GM18519 (cell line): ENCODE results near the gene CHRNA1.
"Not testable (repeated sequence)": the region's sequence is repeated elsewhere in the genome, so short reads cannot be mapped to it uniquely, and the experiment has no call there.

Experiments
- ATAC-seq: cut with Tn5 transposase; IDR thresholded peaks from one replicate; pipeline ENCODE4 v1.9.1; 2021; ENCODE audit warnings: mild to moderate bottlenecking, moderate library complexity; ENCODE audit not compliant: unreplicated experiment, low FRiP score

Gene CHRNA1

DNA sequence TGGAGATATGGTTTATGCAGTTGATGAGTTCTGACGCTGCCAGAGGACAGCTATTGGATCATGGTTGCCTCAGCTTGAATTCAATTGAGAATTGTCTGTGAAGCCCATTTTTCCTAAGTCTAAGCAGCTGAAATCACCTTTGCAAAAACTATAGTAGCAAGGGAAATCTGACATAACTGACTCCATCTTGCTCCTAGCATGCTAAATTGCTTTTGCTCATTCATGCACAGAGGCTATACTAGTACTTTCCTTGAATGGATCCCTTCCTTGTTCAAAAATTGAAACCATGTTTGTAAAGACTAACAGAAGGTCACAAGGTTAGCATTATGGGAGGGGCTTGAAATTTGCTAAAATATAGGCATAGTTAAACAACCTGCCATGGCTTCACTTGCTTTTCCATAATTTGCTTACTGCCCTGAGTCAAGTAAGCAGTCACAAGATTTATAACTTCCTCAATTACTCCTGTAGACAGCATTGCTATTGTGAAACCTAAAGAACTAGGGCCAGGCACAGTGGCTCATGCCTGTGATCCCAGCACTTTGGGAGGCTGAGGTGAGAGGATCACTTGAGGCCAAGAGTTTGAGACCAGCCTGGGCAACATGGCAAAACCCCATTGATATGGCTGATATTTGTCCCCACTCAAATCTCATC, 41.2 kb downstream of the CHRNA1 start:
- no peak for ATAC-seq

DNA sequence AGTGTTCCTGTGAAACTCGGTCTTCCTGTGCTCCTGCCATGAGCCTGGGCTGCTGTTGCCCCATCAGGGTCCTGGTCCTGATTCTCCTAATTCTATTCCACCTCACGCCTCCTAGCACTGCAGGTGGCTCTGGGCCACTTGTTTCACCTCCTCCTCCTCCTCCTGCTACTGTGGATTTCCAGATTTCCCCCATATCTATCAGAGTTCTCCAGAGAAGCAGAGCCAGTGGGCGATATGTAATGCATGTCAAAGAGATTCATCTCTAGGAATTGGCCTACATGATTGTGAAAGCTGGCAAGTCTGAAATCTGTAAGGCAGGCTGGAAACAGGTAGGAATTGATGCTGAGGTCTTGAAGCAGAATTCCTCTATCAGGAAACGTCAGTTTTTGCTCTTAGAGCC, 45.3 kb downstream of the CHRNA1 start:
- ATAC-seq: no peak

DNA sequence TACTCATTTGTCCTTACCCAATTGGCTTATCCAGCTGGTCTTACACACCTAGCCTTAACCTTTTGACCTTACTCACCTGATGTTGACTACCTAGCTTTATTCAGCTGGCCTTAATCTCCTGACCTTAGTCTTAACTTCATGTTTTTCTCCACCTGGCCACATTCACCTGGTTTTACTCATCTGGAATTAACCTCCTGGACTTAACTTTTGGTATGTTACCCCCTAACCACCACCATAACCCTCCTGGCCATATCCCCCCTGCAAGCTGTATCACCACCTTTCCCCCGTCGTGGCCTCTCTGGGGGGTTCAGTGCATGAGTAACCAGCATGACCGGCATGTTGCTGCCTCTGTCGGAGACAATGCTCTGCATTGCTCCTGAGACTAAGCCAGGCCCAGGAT, 45.7 kb downstream of the CHRNA1 start:
- no peak for ATAC-seq

DNA sequence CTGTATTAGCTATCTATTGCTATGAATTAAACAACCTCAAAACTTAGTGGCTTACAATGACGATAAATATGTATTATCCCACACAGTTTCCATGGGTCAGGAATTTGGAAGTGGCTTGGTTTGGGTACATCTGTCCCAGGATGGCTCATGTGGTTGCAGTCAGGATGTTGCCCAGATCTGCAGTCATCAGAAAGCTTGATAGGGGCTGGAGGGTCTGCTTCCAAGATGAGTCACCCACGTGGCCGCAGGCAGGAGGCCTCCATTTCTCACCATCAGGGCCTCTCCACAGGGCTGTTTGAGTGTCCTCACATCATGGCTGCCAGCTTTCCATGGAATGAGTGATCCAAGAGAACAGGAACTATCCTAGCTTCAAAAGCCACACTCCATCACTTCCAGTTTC, 46.4 kb downstream of the CHRNA1 start:
- no peak for ATAC-seq

DNA sequence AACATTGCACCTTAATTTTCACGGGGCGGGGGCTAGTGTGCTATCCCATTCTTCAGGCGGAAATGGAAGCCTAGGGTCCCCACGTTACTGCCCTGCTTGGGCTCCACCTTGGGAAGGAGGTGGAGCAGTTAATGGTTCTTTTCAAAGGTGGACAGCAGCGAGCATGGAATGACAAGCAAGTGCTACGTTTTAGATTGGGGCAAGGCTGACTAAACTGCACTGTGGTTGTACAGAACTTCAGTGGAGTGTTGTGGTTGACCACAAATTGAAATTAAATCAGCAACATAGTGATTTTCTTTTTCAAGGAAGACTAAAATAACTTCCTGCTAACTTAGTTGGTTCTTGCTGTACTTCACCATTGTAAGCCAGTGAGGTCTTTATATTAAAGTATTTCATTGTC, 47.0 kb downstream of the CHRNA1 start:
- no peak for ATAC-seq

DNA sequence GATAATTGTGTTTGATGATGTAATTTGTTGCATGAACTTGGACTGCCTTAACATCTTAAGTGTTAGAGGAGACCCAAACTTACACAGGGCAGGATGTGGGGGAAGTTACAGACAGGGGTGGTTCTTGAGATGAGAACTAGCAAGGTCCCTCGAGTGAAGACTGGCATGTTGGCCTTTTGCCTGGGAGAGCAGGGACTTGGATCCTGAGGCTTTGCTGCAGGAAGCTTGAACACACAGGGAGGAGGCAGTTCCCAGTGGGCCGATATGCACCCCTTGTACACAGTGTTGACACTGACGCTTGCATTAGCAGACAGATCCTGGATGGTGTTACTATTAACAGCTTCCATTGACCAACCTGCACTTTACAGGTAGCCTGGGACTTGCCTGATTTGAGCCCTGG, 47.5 kb downstream of the CHRNA1 start:
- ATAC-seq: no peak

DNA sequence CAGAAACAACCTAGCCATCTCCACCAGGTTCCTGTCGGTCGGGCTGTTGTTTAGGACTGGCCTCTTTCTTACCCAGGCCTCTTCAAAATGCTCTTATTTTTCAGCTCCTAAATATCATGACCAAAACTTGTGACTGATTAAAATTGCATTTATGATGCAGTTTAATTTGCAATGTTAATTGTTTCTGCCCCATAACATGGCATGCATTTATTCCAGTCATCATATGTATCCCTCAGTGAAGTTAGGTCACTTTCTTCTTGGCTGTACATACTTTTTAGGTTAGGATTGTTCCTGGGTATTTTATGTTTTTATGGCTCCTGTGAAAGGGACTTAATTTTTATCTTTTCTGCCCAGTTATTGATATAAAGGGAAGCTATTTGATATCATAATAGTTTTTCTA, 50.6 kb downstream of the CHRNA1 start:
- ATAC-seq: no peak

DNA sequence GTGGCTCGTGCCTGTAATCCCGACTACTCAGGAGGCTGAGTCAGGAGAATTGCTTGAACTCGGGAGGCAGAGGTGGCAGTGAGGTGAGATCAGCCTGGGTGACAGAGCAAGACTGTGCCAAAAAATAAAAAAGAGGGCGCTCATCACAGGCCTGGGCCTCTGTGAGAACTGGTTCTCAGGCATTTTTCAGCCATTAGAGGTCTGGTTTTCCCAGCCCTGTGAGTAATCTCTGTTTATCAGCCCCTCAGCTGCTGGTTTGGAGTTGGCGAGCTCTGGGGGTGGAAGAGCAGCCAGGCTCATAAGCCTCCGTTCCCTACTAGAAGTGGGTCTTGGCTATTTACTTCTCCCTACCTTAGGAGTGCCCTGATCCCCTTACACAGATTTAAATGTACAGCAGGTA, 53.1 kb downstream of the CHRNA1 start:
- ATAC-seq: no peak

DNA sequence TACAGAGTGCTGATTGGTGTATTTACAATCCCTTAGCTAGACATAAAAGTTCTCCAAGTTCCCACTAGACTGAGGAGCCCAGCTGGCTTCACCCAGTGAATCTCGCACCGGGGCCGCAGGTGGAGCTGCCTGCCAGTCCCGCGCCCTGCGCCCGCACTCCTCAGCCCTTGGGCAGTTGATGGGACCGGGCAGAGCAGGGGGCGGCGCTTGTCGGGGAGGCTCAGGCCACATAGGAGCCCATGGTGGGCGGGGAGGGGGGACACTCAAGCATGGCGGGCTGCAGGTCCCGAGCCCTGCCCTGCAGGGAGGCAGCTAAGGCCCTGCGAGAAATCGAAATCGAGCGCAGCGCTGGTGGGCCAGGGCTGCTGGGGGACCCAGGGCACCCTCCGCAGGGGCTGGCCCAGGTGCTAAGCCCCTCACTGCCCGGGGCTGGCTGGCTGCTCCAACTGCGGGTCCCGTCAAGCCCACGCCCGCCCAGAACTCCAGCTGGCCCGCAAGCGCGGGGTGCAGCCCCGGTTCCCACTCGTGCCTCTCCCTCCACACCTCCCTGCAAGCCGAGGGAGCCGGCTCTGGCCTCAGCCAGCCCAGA, 54.8 kb downstream of the CHRNA1 start:
- not testable (repeated sequence) for ATAC-seq

DNA sequence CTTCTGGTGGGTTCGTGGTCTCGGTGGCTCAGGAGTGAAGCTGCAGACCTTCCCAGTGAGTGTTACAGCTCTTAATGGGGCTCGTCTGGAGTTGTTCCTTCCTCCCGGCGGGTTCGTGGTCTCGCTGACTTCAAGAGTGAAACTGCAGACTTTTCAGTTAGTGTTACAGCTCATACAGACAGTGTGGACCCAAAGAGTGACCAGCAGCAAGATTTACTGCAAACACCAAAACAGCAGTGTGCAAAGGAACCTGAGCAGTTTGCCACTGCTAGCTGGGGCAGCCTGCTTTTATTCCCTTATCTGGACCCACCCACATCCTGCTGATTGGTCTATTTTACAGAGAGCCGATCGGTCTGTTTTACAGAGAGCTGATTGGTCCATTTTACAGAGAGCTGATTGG, 55.6 kb downstream of the CHRNA1 start:
- ATAC-seq: no peak

DNA sequence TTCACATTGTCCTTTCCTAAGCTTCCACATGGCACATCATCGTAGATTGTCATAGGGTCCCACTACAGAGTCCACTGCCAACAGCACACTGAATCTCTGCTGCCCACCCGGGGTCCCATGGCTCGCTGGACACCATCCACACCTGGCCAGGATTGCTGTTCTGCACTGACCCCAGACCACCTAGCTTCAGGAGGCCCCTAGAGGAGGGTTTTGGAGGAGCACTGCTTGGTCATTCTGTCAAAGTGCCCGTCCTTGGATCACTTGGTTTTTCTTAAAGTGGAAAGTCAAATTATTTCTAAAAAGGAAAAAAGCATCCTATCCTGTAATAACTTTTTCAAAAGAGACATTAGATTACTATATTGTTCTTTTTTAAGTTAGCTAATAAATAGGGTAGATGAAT, 59.0 kb downstream of the CHRNA1 start:
- ATAC-seq: no peak

DNA sequence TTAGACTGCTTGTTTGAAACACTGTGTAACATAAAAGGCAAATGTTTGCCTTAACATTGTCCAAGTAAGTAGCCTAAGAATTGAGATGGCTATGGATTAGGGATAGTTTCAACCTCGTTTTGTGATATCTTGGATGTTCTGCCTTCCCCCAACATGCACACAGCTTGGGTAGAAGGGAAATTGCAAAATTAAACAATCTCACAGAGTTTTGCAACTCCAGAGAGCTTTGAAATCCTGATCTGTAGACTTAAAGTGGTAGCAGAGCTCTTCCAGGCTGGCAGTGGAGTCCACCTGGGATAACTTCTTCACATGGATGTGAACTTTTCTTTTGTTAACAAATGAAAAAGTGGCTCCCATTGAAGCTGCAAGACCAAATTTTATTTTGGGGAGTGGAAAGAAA, 59.6 kb downstream of the CHRNA1 start:
- ATAC-seq: no peak

DNA sequence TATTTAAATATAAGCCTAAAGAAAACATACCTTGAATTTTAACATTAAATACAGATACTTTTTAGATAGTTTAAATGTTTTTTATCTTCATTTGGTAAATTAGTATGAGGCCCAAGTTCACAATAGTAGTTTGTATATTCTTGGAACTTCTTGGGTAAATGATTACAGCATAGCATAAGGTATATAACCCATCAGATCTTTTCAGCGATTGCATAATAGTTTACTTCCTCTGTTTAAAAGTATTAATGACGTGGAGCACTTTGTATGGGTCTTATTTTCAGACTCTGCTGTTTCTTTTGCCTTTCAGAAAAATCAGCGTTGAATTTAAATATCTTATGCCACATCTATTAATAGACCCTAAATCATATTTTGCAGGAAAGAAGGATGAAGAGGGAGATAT, 60.2 kb downstream of the CHRNA1 start:
- ATAC-seq: no peak

DNA sequence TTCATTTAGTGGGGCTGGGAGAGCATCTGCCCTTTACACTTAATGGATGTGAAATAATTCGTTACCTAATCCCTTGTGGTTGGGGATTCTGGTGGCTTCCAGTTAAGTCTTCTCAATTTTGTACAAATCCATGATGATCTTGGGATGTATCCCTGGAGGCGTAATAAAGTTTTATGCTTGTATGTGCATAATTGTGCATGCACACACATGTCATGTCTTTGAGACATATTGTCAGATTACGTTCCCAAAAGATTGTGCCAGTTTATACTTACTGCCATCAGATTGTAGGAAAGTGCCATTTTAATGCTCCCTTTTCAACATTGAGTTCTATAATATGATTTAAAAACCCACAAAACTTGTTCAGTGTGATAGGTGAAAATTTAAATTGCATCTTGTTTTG, 60.8 kb downstream of the CHRNA1 start:
- no peak for ATAC-seq

DNA sequence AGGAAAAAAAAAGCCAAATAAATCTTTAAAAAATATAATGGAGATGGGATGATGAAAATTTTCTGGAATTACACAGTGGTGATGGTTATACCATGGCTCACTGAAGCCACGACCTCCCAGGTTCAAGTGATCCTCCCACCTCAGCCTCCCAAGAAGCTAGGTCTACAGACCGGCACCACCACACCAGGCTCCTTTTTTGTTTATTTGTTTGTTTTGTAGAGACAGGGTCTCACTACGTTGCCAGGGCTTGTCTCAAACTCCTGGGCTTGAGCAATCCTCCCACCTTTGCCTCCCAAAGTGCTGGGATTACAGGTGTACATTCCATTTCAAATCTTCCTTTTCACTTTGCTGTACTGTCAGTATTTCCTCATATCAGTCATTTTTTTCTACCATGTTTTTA, 61.7 kb downstream of the CHRNA1 start:
- no peak for ATAC-seq

DNA sequence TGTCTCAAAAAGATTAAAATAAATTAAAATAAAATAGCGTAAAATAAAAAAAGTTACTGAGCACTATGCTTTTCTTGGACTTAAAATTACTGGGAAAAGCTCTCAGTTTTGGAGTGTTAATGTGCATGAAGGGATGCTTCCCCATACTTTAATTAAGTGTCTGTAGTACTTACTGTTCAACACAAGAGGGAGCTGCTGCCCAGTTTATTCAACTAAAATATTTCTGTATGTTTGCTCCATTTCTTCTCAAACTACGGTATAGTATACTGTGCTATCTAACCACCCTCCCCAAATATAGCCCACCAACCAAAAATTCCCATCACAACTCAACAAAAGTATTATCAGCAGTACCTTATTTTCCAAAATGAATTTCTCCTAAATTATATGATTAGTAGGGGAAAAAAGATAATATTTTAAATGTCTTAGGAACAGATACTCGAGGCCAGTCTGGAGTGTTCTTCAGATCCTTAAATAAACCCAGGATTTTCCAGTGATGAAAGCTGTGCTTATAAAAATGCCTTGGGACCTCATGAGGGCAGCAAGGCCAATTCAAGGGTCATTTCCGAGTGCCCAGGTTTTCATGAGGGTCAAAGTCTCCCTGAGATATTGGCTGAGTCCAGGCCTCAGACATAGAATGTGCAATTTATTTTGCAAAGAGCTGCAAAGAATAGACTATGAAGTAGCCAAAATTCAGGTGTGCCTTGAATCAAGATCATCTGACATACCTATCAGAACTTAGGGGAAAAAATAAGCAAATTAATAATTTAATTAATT, 64.1 kb downstream of the CHRNA1 start:
- no peak for ATAC-seq
